NB4 (cell line): Measurements from ENCODE around the gene DTNB.

Source experiments
- CTCF ChIP-seq: IDR thresholded peaks from one replicate; pipeline ENCODE4 v1.5.1; 2012; ENCODE audit warnings: low read depth, low read length
- MYC ChIP-seq: IDR thresholded peaks from 2 replicates; pipeline ENCODE4 v1.6.1; 2011; ENCODE audit warnings: low read depth, low read length
- POLR2A ChIP-seq: IDR thresholded peaks from 2 replicates; pipeline ENCODE4 v1.6.1; 2011; ENCODE audit warnings: mild to moderate bottlenecking; ENCODE audit not compliant: insufficient read length; ENCODE audit errors: extremely low read depth

- no peak for TF ChIP-seq CTCF
- no peak for TF ChIP-seq POLR2A
- TF ChIP-seq MYC = no peak
Measured at GRCh38 chr2:25594991-25595390, 78.4 kb downstream of the DTNB start.
